Spleen (tissue), 11 donors: ENCODE results near the gene CCNF. TPM values are rescaled to one million over a fixed set of nuclear protein-coding genes. Genes with fewer than 3 reads are reported as not detected.

Experiments used
- DNase-seq: peaks from one replicate; pipeline ENCODE4 v3.0.0-alpha.2; 2020
- H3K27ac ChIP-seq, 8 donors: fragments of 200-600 bp; sonication (generic) in 7 of 8; 1 replicate in 4 of 8; 2 replicates in 4 of 8; pipeline versions ENCODE4 v1.5.0 to v1.8.0; 2016 to 2021; ENCODE audit warnings: inconsistent platforms in 4 of 8, mild to moderate bottlenecking in 4 of 8, moderate library complexity in 1 of 8
- H3K27me3 ChIP-seq, 7 donors: fragments of 200-600 bp; sonication (generic) in 6 of 7; replicated peaks in 1 of 7; 1 replicate in 4 of 7; 2 replicates in 3 of 7; pipeline versions ENCODE4 v1.5.0 to v1.8.0; 2016 to 2021; ENCODE audit warnings: inconsistent platforms in 3 of 7, mild to moderate bottlenecking in 1 of 7
- H3K36me3 ChIP-seq, 6 donors: fragments of 200-600 bp; sonication (generic) in 5 of 6; 1 replicate in 4 of 6; 2 replicates in 2 of 6; pipeline versions ENCODE4 v1.5.0 to v1.8.0; 2016 to 2021; ENCODE audit warnings: inconsistent platforms in 2 of 6
- H3K4me1 ChIP-seq, 6 donors: fragments of 200-600 bp; sonication (generic) in 5 of 6; 1 replicate in 3 of 6; 2 replicates in 3 of 6; pipeline versions ENCODE4 v1.5.0 to v1.8.0; 2016 to 2021; ENCODE audit warnings: inconsistent platforms in 3 of 6
- H3K4me3 ChIP-seq, 8 donors: fragments of 200-600 bp; sonication (generic) in 7 of 8; 1 replicate in 4 of 8; 2 replicates in 4 of 8; pipeline versions ENCODE4 v1.5.0 to v1.8.0; 2016 to 2021; ENCODE audit warnings: inconsistent platforms in 4 of 8, mild to moderate bottlenecking in 4 of 8, moderate library complexity in 2 of 8
- H3K9me3 ChIP-seq, 8 donors: fragments of 200-600 bp; sonication (generic) in 7 of 8; 1 replicate in 4 of 8; 2 replicates in 4 of 8; pipeline versions ENCODE4 v1.5.0 to v1.8.0; 2016 to 2021; ENCODE audit warnings: inconsistent platforms in 4 of 8
- CTCF ChIP-seq, 11 experiments: fragments of 200-600 bp in 7 of 11; fragments of 450-650 bp in 4 of 11; sonication (generic) in 4 of 11; IDR thresholded peaks in 8 of 11; conservative IDR thresholded peaks in 3 of 11; 1 replicate in 7 of 11; 2 replicates in 4 of 11; pipeline versions ENCODE4 v1.4.0 to v1.8.0; 2016 to 2021; ENCODE audit warnings: antibody characterized with exemption in 11 of 11, inconsistent platforms in 4 of 11, mild to moderate bottlenecking in 1 of 11
- POLR2A ChIP-seq, 3 donors: fragments of 450-650 bp; IDR thresholded peaks; one replicate each; pipeline ENCODE4 v1.5.1; 2017; ENCODE audit warnings: antibody characterized with exemption in 3 of 3, mild to moderate bottlenecking in 1 of 3
- POLR2AphosphoS5 ChIP-seq, 3 donors: sonication (generic); formaldehyde crosslinking; IDR thresholded peaks; one replicate each; pipeline ENCODE4 v1.5.1; 2017; ENCODE audit warnings: antibody characterized with exemption in 3 of 3
- WGBS, 5 donors: extraction: QIAGEN DNeasy Blood & Tissue Kit in 3 of 5; methylation state at CpG; one replicate each; pipeline versions ENCODE4 v1.1.5 to v1.1.7; 2013 to 2018; 5-methylcytosine and 5-hydroxymethylcytosine counted together
- intact Hi-C: fragments of 100-400 bp; cut with DNase I; formaldehyde crosslinking; loops from one replicate; pipeline ENCODE4 v1.15.0; 2023; ENCODE audit warnings: low total_unique reads
- polyA plus RNA-seq, 3 donors: library from polyadenylated mRNA; stranded (reverse); fragments of 200-250 nt; gene quantifications; one replicate each; pipeline ENCODE4 v1.2.1, GENCODE V29; 2013
- total RNA-seq, 7 donors: library from RNA; depleted of rRNA in 3 of 7; stranded (reverse); fragments of >200 nt in 3 of 7; fragmentation: NEBNext Ultra II Directional in 4 of 7; extraction: Animal tissue kit (Norgen Biotek cat#: 25700) in 4 of 7; gene quantifications; one replicate each; pipeline versions ENCODE4 v1.1.0 to v1.2.1, GENCODE V29; 2016 to 2021
- donor health status: healthy with polysubstance abuse.
- donor health status: DM: no; HTN: no; CAD: no; lungs with moderate emphysema.
- donor health status: DM: no; HTN: no; CAD: no.
- donor health status: Bipolar disorder and iron deficiency.
- donor health status: healthy.
- donor health status: DM: no; HTN: no; CAD: no.
- donor health status: DM: yes; HTN: yes; CAD: no.

CCNF gene
- total and polyA plus RNA-seq, 10 donors = 1.5 to 11.1 (median 4.7) TPM

DNA sequence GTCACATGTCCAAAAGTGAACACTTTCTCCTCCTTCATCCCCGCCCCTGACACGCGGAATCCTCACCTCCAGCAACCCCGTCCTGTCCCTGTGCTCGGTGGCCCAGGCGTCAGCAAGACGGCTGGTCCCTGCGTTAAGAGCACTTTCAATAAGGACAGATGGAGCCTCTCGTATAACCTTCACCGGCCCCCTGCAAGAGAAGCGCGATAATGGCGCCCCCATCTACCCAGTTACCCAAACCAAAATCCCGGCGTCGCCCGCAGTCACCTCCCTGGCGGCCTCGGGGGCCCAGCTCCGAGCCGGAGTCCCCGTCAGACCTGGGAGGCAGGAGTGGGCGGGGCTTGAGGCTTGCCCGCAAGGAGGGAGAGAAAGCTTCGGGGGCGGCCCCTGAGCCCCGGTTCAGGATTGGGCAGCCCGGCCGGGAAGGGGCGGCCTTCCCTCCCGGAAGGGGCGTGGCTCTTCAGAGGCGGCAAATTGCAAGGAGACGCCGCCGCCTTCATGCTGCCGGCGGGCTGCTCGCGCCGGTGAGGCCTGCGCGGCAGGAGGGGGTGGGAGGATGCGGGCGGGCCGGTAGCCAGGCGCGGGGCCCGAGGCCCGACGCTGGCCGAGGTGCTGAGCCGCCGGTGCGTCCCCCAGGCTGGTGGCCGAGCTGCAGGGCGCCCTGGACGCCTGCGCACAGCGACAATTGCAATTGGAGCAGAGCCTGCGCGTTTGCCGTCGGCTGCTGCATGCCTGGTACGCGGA is 30.6 kb downstream of the CCNF start, which contains the start of gene TEDC2:
Gene TEDC2, plus strand, starts transcription at position 463 of the 744 bp plus-strand sequence. Its CDS starts 36 bp downstream, at position 499.
- Histone ChIP-seq H3K4me1 (peaks cover 0 to 26% (median 18%) of the 10 kb centered on the region in 6 donors), H3K27ac (peak within 1 kb of the TSS in 5 of 8 donors; percentile 5 to 62 (median 39)), H3K27me3 (peaks cover 0 to 3% (median 0%) of the 10 kb centered on the region in 7 donors), H3K36me3 (peaks cover 0 to 31% (median 6%) of the 10 kb centered on the region in 6 donors), H3K4me3 (peak within 1 kb of the TSS; percentile 18 to 77 (median 64)), H3K9me3 (no peaks in the 10 kb centered on the region)
- WGBS, 5 donors = 0 to 2% (median 1%) methylated on average over 41 to 66 of the region's 66 CpGs
- no peak for TF ChIP-seq POLR2A (IDR thresholded peaks at IDR 0.05)
- TF ChIP-seq CTCF (IDR thresholded peaks at IDR 0.05 in 8 of 11, conservative IDR thresholded peaks at IDR 0.05 in 3 of 11) = peak in 3 of 11 experiments; percentile 23 to 30 (median 29)
- TF ChIP-seq POLR2AphosphoS5 (IDR thresholded peaks at IDR 0.05) = peak; percentile 26 to 83 (median 71)
- intact Hi-C loops = no loop called here
- peak; percentile 99 for DNase-seq

GRCh38 chr16:2460391-2460713 is 31.1 kb downstream of the CCNF start:
- 4 to 7% (median 6%) methylated on average over 5 to 20 of the region's 20 CpGs for WGBS, 5 donors
- peak overlapping the region; percentile 18 to 77 (median 64) for H3K4me3 ChIP-seq
- no peak for DNase-seq

GRCh38 chr16:2460916-2461315 is 31.7 kb downstream of the CCNF start:
- H3K4me1 ChIP-seq = peaks cover 0 to 26% (median 18%) of the 10 kb centered on the region in 6 donors
- H3K36me3 ChIP-seq = peaks cover 0 to 20% (median 6%) of the 10 kb centered on the region in 6 donors
- no peak for DNase-seq
- H3K27ac ChIP-seq = no peak overlapping the region
- no peaks in the 10 kb centered on the region for H3K9me3 ChIP-seq
- WGBS, 5 donors = 77 to 91% (median 86%) methylated on average over 5 to 13 of the region's 13 CpGs
- H3K27me3 ChIP-seq = peaks cover 0 to 3% (median 0%) of the 10 kb centered on the region in 7 donors
- TF ChIP-seq POLR2A (IDR thresholded peaks at IDR 0.05) (no peak), POLR2AphosphoS5 (IDR thresholded peaks at IDR 0.05) (no peak), CTCF (IDR thresholded peaks at IDR 0.05 in 8 of 11, conservative IDR thresholded peaks at IDR 0.05 in 3 of 11) (no peak)
- H3K4me3 ChIP-seq = peak overlapping the region in 2 of 8 donors; percentile 67 to 77
- intact Hi-C loops = no loop called here

More at GRCh38 chr16:2460391-2460713, 31.1 kb downstream of the CCNF start:
- Histone ChIP-seq H3K4me1 (peaks cover 0 to 26% (median 18%) of the 10 kb centered on the region in 6 donors), H3K27ac (peak overlapping the region in 2 of 8 donors; percentile 58 to 62), H3K36me3 (peaks cover 0 to 25% (median 6%) of the 10 kb centered on the region in 6 donors), H3K9me3 (no peaks in the 10 kb centered on the region), H3K27me3 (peaks cover 0 to 3% (median 0%) of the 10 kb centered on the region in 7 donors)
- intact Hi-C loops = no loop called here
- no peak for TF ChIP-seq CTCF (IDR thresholded peaks at IDR 0.05 in 8 of 11, conservative IDR thresholded peaks at IDR 0.05 in 3 of 11)
- no peak for TF ChIP-seq POLR2AphosphoS5 (IDR thresholded peaks at IDR 0.05)
- TF ChIP-seq POLR2A (IDR thresholded peaks at IDR 0.05) = no peak
